Bronchial epithelial cell (primary cell): ENCODE data around the gene STARD8. TPM values are rescaled to one million over a fixed set of nuclear protein-coding genes. Genes with fewer than 3 reads are reported as not detected.
A peak's percentile ranks its signal among the peaks of the same experiment; 100 is the strongest.

ENCODE experiments used
- DNase-seq: peaks from one replicate; pipeline ENCODE4 v3.0.0-alpha.2; 2010; ENCODE audit warnings: low read depth
- FAIRE-seq: peaks from 2 replicates; lab custom pipeline; 2011; peaks lifted over from hg19 to GRCh38; lab: Jason Lieb, UNC
- H3K27me3 ChIP-seq: 2 replicates; pipeline ENCODE4 v1.5.1; 2011; ENCODE audit warnings: low read length; ENCODE audit not compliant: control insufficient read depth, insufficient read depth
- H3K36me3 ChIP-seq: 2 replicates; pipeline ENCODE4 v1.5.1; 2011; ENCODE audit warnings: low read length; ENCODE audit not compliant: control insufficient read depth, insufficient read depth
- H3K4me3 ChIP-seq: 2 replicates; pipeline ENCODE4 v1.5.1; 2011; ENCODE audit warnings: mild to moderate bottlenecking, low read depth, low read length, control low read depth
- CTCF ChIP-seq: IDR thresholded peaks from 2 replicates; pipeline ENCODE4 v1.5.1; 2011; ENCODE audit warnings: mild to moderate bottlenecking, moderate library complexity, low read length, control low read depth, inconsistent platforms; ENCODE audit not compliant: insufficient read depth, severe bottlenecking
- total RNA-seq: library from RNA; depleted of rRNA; stranded (reverse); fragments of >200 nt; gene quantifications from 2 replicates; pipeline ENCODE4 v1.2.1, GENCODE V29; 2014

Gene STARD8
- total RNA-seq, 1 donor from 2014 or later, result not detected

- Histone ChIP-seq H3K4me3 (no peak overlapping the region), H3K27me3 (no peaks in the 10 kb centered on the region), H3K36me3 (no peaks in the 10 kb centered on the region)
- no peak for DNase-seq
- no peak for FAIRE-seq
- TF ChIP-seq CTCF, result no peak
Observed at GRCh38 chrX:68646421-68646820, 1.0 kb upstream of the STARD8 start.

GRCh38 chrX:68648960-68649359 is 1.5 kb downstream of the STARD8 start:
- Histone ChIP-seq H3K4me3 (no peak overlapping the region), H3K27me3 (no peaks in the 10 kb centered on the region), H3K36me3 (no peaks in the 10 kb centered on the region)
- DNase-seq (no peak), FAIRE-seq (no peak)
- no peak for TF ChIP-seq CTCF

GRCh38 chrX:68650491-68650890 is 3.0 kb downstream of the STARD8 start:
- TF ChIP-seq CTCF, result no peak
- Histone ChIP-seq H3K4me3 (no peak overlapping the region), H3K36me3 (no peaks in the 10 kb centered on the region), H3K27me3 (no peaks in the 10 kb centered on the region)
- DNase-seq (peak; percentile 60), FAIRE-seq (no peak)

- FAIRE-seq (peak; percentile 23), DNase-seq (no peak)
- Histone ChIP-seq H3K27me3 (no peaks in the 10 kb centered on the region), H3K36me3 (no peaks in the 10 kb centered on the region), H3K4me3 (no peak overlapping the region)
- TF ChIP-seq CTCF, result no peak
Observed at GRCh38 chrX:68651110-68651509, 3.6 kb downstream of the STARD8 start.

- FAIRE-seq, result peak; percentile 100
Observed at GRCh38 chrX:68652326-68653170, 5.1 kb downstream of the STARD8 start.

More at GRCh38 chrX:68652326-68653170, 5.1 kb downstream of the STARD8 start:
- Histone ChIP-seq H3K4me3 (no peak overlapping the region), H3K36me3 (no peaks in the 10 kb centered on the region), H3K27me3 (no peaks in the 10 kb centered on the region)
- no peak for TF ChIP-seq CTCF
- DNase-seq, result no peak
